Stimulated activated naive CD8-positive, alpha-beta T cell treated with anti-CD3 and anti-CD28 coated beads, Interleukin-15, Interleukin-2, amounts not matched to agents 100 ng/mL and 50 ng/mL, for 24 hours (primary cell): ENCODE results near the gene MSI2.

Experiments used
- H3K27ac Mint-ChIP-seq: one replicate; pipeline ENCODE4 v1.8.0; 2021; ENCODE audit warnings: mild to moderate bottlenecking, mixed read lengths
- H3K27me3 Mint-ChIP-seq: one replicate; pipeline ENCODE4 v1.8.0; 2021; ENCODE audit warnings: mixed read lengths
- H3K36me3 Mint-ChIP-seq: one replicate; pipeline ENCODE4 v1.8.0; 2021; ENCODE audit warnings: low read depth, mixed read lengths
- H3K4me1 Mint-ChIP-seq: one replicate; pipeline ENCODE4 v1.8.0; 2021; ENCODE audit warnings: low read depth, mixed read lengths
- H3K4me3 Mint-ChIP-seq: one replicate; pipeline ENCODE4 v1.8.0; 2021; ENCODE audit warnings: mild to moderate bottlenecking, mixed read lengths
- H3K9me3 Mint-ChIP-seq: one replicate; pipeline ENCODE4 v1.8.0; 2021; ENCODE audit warnings: mixed read lengths

Gene MSI2

GRCh38 chr17:57552114-57552624 is 295.8 kb downstream of the MSI2 start:
- no peaks in the 10 kb centered on the region for H3K9me3 Mint-ChIP-seq
- H3K4me3 Mint-ChIP-seq: no peak overlapping the region
- no peaks in the 10 kb centered on the region for H3K27me3 Mint-ChIP-seq
- no peak overlapping the region for H3K27ac Mint-ChIP-seq
- peaks cover 74% of the 10 kb centered on the region for H3K4me1 Mint-ChIP-seq
- no peaks in the 10 kb centered on the region for H3K36me3 Mint-ChIP-seq

- Mint-ChIP-seq H3K27me3 (no peaks in the 10 kb centered on the region), H3K36me3 (no peaks in the 10 kb centered on the region), H3K4me1 (peaks cover 68% of the 10 kb centered on the region), H3K9me3 (no peaks in the 10 kb centered on the region), H3K27ac (no peak overlapping the region), H3K4me3 (no peak overlapping the region)
These were observed 297.2 kb downstream of the MSI2 start for GRCh38 chr17:57553526-57553925.

- H3K4me1 Mint-ChIP-seq: peaks cover 67% of the 10 kb centered on the region
- H3K4me3 Mint-ChIP-seq: no peak overlapping the region
- no peaks in the 10 kb centered on the region for H3K9me3 Mint-ChIP-seq
- no peak overlapping the region for H3K27ac Mint-ChIP-seq
- H3K27me3 Mint-ChIP-seq: no peaks in the 10 kb centered on the region
- H3K36me3 Mint-ChIP-seq: no peaks in the 10 kb centered on the region
These were observed 297.9 kb downstream of the MSI2 start for GRCh38 chr17:57553991-57554825.

- Mint-ChIP-seq H3K9me3 (no peaks in the 10 kb centered on the region), H3K4me1 (peaks cover 60% of the 10 kb centered on the region), H3K4me3 (no peak overlapping the region), H3K27ac (no peak overlapping the region), H3K27me3 (no peaks in the 10 kb centered on the region), H3K36me3 (no peaks in the 10 kb centered on the region)
These were observed 298.7 kb downstream of the MSI2 start for GRCh38 chr17:57554826-57555635.

- no peaks in the 10 kb centered on the region for H3K9me3 Mint-ChIP-seq
- H3K27ac Mint-ChIP-seq: no peak overlapping the region
- no peaks in the 10 kb centered on the region for H3K27me3 Mint-ChIP-seq
- H3K36me3 Mint-ChIP-seq: no peaks in the 10 kb centered on the region
- H3K4me1 Mint-ChIP-seq: peaks cover 56% of the 10 kb centered on the region
- no peak overlapping the region for H3K4me3 Mint-ChIP-seq
These were observed 299.4 kb downstream of the MSI2 start for GRCh38 chr17:57555636-57556175.

GRCh38 chr17:57556320-57556719 is 300.0 kb downstream of the MSI2 start:
- Mint-ChIP-seq H3K27ac (peak overlapping the region; percentile 46), H3K9me3 (no peaks in the 10 kb centered on the region), H3K4me3 (no peak overlapping the region), H3K27me3 (no peaks in the 10 kb centered on the region), H3K4me1 (peaks cover 56% of the 10 kb centered on the region), H3K36me3 (no peaks in the 10 kb centered on the region)

- Mint-ChIP-seq H3K4me3 (no peak overlapping the region), H3K9me3 (no peaks in the 10 kb centered on the region), H3K4me1 (peaks cover 52% of the 10 kb centered on the region), H3K27me3 (no peaks in the 10 kb centered on the region), H3K36me3 (no peaks in the 10 kb centered on the region), H3K27ac (no peak overlapping the region)
These were observed 300.7 kb downstream of the MSI2 start for GRCh38 chr17:57556977-57557376.

- no peak overlapping the region for H3K27ac Mint-ChIP-seq
- H3K4me3 Mint-ChIP-seq: no peak overlapping the region
- no peaks in the 10 kb centered on the region for H3K9me3 Mint-ChIP-seq
- H3K36me3 Mint-ChIP-seq: no peaks in the 10 kb centered on the region
- H3K4me1 Mint-ChIP-seq: peaks cover 49% of the 10 kb centered on the region
- H3K27me3 Mint-ChIP-seq: no peaks in the 10 kb centered on the region
These were observed 301.1 kb downstream of the MSI2 start for GRCh38 chr17:57557416-57557815.

- Mint-ChIP-seq H3K27me3 (no peaks in the 10 kb centered on the region), H3K36me3 (no peaks in the 10 kb centered on the region), H3K27ac (no peak overlapping the region), H3K4me1 (peaks cover 43% of the 10 kb centered on the region), H3K4me3 (no peak overlapping the region), H3K9me3 (no peaks in the 10 kb centered on the region)
These were observed 301.7 kb downstream of the MSI2 start for GRCh38 chr17:57557834-57558681.

GRCh38 chr17:57559226-57559625 is 302.9 kb downstream of the MSI2 start:
- Mint-ChIP-seq H3K27me3 (no peaks in the 10 kb centered on the region), H3K4me3 (no peak overlapping the region), H3K9me3 (no peaks in the 10 kb centered on the region), H3K36me3 (no peaks in the 10 kb centered on the region), H3K27ac (no peak overlapping the region), H3K4me1 (peaks cover 34% of the 10 kb centered on the region)

- peaks cover 30% of the 10 kb centered on the region for H3K4me1 Mint-ChIP-seq
- no peak overlapping the region for H3K4me3 Mint-ChIP-seq
- H3K27ac Mint-ChIP-seq: no peak overlapping the region
- H3K36me3 Mint-ChIP-seq: no peaks in the 10 kb centered on the region
- no peaks in the 10 kb centered on the region for H3K9me3 Mint-ChIP-seq
- H3K27me3 Mint-ChIP-seq: no peaks in the 10 kb centered on the region
These were observed 303.5 kb downstream of the MSI2 start for GRCh38 chr17:57559634-57560318.

- H3K4me1 Mint-ChIP-seq: peaks cover 28% of the 10 kb centered on the region
These were observed 304.0 kb downstream of the MSI2 start for GRCh38 chr17:57560319-57560705.

GRCh38 chr17:57561072-57561861 is 304.9 kb downstream of the MSI2 start:
- no peaks in the 10 kb centered on the region for H3K36me3 Mint-ChIP-seq
- H3K27me3 Mint-ChIP-seq: no peaks in the 10 kb centered on the region
- no peaks in the 10 kb centered on the region for H3K9me3 Mint-ChIP-seq
- H3K4me1 Mint-ChIP-seq: peaks cover 24% of the 10 kb centered on the region
- H3K27ac Mint-ChIP-seq: no peak overlapping the region
- H3K4me3 Mint-ChIP-seq: no peak overlapping the region

More at GRCh38 chr17:57560319-57560705, 304.0 kb downstream of the MSI2 start:
- no peaks in the 10 kb centered on the region for H3K9me3 Mint-ChIP-seq
- no peaks in the 10 kb centered on the region for H3K27me3 Mint-ChIP-seq
- no peak overlapping the region for H3K4me3 Mint-ChIP-seq
- H3K27ac Mint-ChIP-seq: no peak overlapping the region
- no peaks in the 10 kb centered on the region for H3K36me3 Mint-ChIP-seq
